IPS DF 4.7 (cell line): ENCODE data around the gene PRKAG3.
"Not testable (repeated sequence)": the region's sequence is repeated elsewhere in the genome, so short reads cannot be mapped to it uniquely, and the experiment has no call there.

Experiments used
- DNase-seq: peaks from one replicate; pipeline ENCODE4 v3.0.0-alpha.2; 2013; ENCODE audit warnings: low spot score; ENCODE audit errors: extremely low read depth

The PRKAG3 gene

GRCh38 chr2:218782528-218782844, 49.1 kb downstream of the PRKAG3 start:
- no peak for DNase-seq

GRCh38 chr2:218781691-218782527, 49.7 kb downstream of the PRKAG3 start, which contains the start of gene CYP27A1:
TSS of gene CYP27A1 (plus strand) at chr2:218782147. CDS start at chr2:218782183, 36 bp downstream.
- no peak for DNase-seq

GRCh38 chr2:218780851-218781690, 50.5 kb downstream of the PRKAG3 start:
- DNase-seq: no peak

GRCh38 chr2:218780046-218780445, 51.6 kb downstream of the PRKAG3 start:
- no peak for DNase-seq

DNA sequence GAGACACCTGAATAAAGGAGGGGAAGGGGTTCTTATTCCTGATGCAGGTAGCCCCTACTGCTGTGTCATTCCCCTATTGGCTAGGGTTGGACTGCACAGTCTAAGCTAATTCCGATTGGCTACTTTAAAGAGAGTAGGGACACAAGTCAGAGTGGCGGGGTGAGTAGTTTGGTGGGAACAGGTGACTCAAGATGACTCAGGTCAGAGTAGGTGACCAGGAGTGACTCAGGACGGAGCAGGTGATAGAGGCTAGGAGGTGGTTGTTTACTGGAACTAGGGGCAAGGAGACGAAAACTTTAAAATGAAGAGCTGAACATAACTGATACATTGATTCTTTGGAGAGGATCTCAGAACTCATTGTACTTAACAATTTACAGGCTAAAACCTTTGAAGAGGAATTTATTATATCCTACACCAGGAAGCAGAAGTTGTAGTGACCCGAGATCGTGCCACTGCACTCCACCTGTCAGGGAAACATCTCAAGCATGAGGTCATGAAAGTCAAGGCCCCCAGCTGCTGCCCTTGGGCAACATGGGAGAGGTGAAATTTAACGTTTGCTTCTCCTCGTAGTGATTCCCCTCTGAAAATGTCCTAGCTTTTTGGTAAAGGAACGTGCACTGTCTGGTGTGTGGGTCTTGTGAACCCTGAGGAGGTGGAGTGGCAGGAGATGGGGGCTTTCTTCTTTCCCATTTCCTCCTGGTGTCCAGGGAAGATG, 54.2 kb downstream of the PRKAG3 start:
- DNase-seq: no peak

DNA sequence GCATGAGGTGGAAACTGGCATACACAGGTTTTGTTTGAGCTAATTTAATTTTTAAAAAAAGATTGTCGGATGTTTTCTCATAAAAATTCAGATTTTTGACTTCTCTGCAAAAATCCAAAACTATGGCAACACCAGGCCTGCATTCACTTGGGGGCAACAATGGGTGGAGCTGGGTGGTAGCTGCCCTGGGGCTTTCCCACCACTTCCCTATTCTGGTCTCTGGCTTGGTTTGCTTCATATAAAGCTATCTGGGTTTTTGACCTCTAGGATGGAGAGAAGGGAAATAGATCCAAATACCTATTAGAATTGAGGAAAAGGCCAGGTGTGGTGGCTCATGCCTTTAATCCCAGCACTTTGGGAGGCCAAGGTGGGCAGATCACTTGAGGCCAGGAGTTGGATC, 55.1 kb downstream of the PRKAG3 start:
- DNase-seq: no peak

DNA sequence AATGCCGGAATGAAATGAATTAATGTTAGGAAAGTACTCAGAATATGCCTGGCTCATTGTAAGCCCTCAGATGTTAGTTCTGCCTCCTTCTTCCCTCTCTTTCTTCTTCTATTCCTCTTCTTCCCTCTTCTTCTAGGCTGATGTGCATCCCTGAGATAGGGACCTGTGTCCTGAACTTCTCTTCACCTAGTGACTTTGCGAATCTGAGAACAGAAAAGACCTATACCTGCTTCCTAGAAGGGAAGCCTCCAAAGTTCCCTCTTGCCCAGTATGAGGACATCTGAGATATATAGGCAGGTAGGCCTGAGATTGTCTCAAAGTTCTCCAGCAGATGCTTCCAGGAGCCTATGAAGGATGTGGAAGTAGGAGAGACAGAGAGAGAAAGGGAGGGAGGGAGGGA, 57.7 kb downstream of the PRKAG3 start:
- DNase-seq: no peak

GRCh38 chr2:218772759-218773158, 58.8 kb downstream of the PRKAG3 start:
- not testable (repeated sequence) for DNase-seq
